ENCODE results near the gene CCDC117.

- no peak for TF ChIP-seq CTCF (conservative IDR thresholded peaks at IDR 0.05; ENCODE audit: low read length)
- TF ChIP-seq EZH2phosphoT487 (IDR thresholded peaks at IDR 0.05; ENCODE audit: borderline replicate concordance): no peak
Measured at GRCh38 chr22:28821452-28821851, 49.0 kb downstream of the CCDC117 start.
